Right lobe of liver (tissue), 6 donors: ENCODE results near the gene SKP1. TPM values are rescaled to one million over a fixed set of nuclear protein-coding genes. Genes with fewer than 3 reads are reported as not detected.

ENCODE experiments used
- ATAC-seq, 4 donors: fragments of 200-7000 bp; cut with Tn5 transposase; one replicate each; pipeline ENCODE4 v1.9.1; 2020; ENCODE audit warnings: mild to moderate bottlenecking in 4 of 4, moderate library complexity in 4 of 4
- DNase-seq, 3 donors: peaks; one replicate each; pipeline ENCODE4 v3.0.0-alpha.2; 2020
- H3K27ac ChIP-seq, 3 donors: fragments of 200-600 bp; one replicate each; pipeline ENCODE4 v1.8.0; 2022
- H3K27me3 ChIP-seq, 2 donors: fragments of 200-600 bp; one replicate each; pipeline ENCODE4 v1.8.0; 2022
- H3K36me3 ChIP-seq, 4 donors: fragments of 200-600 bp; sonication (generic) in 1 of 4; one replicate each; pipeline versions ENCODE4 v1.5.1 to v1.8.0; 2017 to 2022; ENCODE audit warnings: control low read depth in 1 of 4
- H3K4me1 ChIP-seq, 4 donors: fragments of 200-600 bp; sonication (generic) in 1 of 4; one replicate each; pipeline versions ENCODE4 v1.5.1 to v1.8.0; 2017 to 2022; ENCODE audit warnings: control low read depth in 1 of 4
- H3K4me3 ChIP-seq, 3 donors: fragments of 200-600 bp; one replicate each; pipeline ENCODE4 v1.8.0; 2022
- H3K9me3 ChIP-seq, 4 donors: fragments of 200-600 bp; sonication (generic) in 1 of 4; one replicate each; pipeline versions ENCODE4 v1.5.1 to v1.8.0; 2017 to 2022; ENCODE audit warnings: control low read depth in 1 of 4
- POLR2A ChIP-seq: fragments of 450-650 bp; IDR thresholded peaks from one replicate; pipeline ENCODE4 v1.6.1; 2017; ENCODE audit warnings: antibody characterized with exemption, mild to moderate bottlenecking
- WGBS: methylation state at CpG from one replicate; pipeline ENCODE4 v1.1.6; 2018; ENCODE audit warnings: low coverage, low lambda C conversion rate; ENCODE audit not compliant: insufficient coverage; ENCODE audit errors: missing lambda C conversion rate; 5-methylcytosine and 5-hydroxymethylcytosine counted together
- intact Hi-C, 2 donors: fragments of 100-400 bp; cut with DNase I; formaldehyde crosslinking; loops; one replicate each; pipeline versions ENCODE4 v1.11.2 to v1.14.1; 2022
- total RNA-seq, 6 experiments: library from RNA; depleted of rRNA in 2 of 6; stranded (reverse); fragments of >200 nt in 2 of 6; fragmentation: NEBNext Ultra II Directional in 3 of 6; extraction: Animal tissue kit (Norgen Biotek cat#: 25700) in 3 of 6; gene quantifications; one replicate each; pipeline versions ENCODE4 v1.1.0 to v1.2.4, GENCODE V29; 2016 to 2023
- TF ChIP-seq, protein P1 (sequence below), 4 donors: fragments of 200-600 bp in 3 of 4; fragments of 450-650 bp in 1 of 4; IDR thresholded peaks; one replicate each; pipeline versions ENCODE4 v1.5.1 to v1.8.0; 2016 to 2022; ENCODE audit warnings: antibody characterized with exemption in 4 of 4, mild to moderate bottlenecking in 2 of 4
- donor health status: DM: no; HTN: yes; CAD: no.
- donor health status: DM: no; HTN: no; CAD: no.
- donor health status: DM: no; HTN: no; CAD: no.
- donor health status: DM: no; HTN: yes; CAD: no.
- donor health status: DM: no; HTN: yes; CAD: no.

SKP1 gene
- total RNA-seq, 6 experiments from 2014 or later: 125 to 186 (median 149) TPM

DNA sequence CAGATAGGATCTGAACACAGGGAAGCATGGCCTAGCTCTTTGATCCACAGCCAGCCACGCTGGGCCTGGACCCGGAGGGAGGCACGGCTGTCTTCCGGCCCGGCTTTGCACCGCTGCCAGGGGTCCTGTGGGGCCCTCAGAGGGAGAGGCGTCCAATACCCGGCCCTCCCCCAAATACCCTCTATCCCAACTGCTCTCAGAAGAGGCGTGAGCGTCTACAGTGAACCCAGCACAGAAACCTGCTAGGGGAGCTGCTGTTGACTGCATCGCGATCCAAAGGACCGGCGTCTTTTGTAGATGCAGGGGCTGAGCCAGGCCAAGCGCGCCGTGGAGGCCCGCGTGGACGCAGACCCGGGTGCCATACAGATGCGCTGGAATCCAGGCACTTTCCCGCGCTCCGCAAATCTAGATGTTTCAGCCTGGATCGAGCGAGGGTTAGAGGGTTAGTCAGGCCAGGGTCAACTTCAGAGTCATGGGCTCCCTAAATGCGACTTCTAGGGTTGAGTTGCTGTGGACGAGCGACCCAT, 63.3 kb downstream of the SKP1 start:
- no peak for ATAC-seq
- intact Hi-C loops: no loop called here
- Histone ChIP-seq H3K27ac (no peak overlapping the region), H3K4me1 (peaks cover 0 to 8% (median 2%) of the 10 kb centered on the region in 4 donors), H3K36me3 (no peaks in the 10 kb centered on the region), H3K27me3 (no peaks in the 10 kb centered on the region), H3K4me3 (no peak overlapping the region), H3K9me3 (no peaks in the 10 kb centered on the region)
- TF ChIP-seq POLR2A: no peak
- TF ChIP-seq, protein P1, sequence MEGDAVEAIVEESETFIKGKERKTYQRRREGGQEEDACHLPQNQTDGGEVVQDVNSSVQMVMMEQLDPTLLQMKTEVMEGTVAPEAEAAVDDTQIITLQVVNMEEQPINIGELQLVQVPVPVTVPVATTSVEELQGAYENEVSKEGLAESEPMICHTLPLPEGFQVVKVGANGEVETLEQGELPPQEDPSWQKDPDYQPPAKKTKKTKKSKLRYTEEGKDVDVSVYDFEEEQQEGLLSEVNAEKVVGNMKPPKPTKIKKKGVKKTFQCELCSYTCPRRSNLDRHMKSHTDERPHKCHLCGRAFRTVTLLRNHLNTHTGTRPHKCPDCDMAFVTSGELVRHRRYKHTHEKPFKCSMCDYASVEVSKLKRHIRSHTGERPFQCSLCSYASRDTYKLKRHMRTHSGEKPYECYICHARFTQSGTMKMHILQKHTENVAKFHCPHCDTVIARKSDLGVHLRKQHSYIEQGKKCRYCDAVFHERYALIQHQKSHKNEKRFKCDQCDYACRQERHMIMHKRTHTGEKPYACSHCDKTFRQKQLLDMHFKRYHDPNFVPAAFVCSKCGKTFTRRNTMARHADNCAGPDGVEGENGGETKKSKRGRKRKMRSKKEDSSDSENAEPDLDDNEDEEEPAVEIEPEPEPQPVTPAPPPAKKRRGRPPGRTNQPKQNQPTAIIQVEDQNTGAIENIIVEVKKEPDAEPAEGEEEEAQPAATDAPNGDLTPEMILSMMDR (IDR thresholded peaks at IDR 0.05): no peak
- no CpG with 5 or more reads among the region's 30 CpGs for WGBS
- DNase-seq: no peak

DNA sequence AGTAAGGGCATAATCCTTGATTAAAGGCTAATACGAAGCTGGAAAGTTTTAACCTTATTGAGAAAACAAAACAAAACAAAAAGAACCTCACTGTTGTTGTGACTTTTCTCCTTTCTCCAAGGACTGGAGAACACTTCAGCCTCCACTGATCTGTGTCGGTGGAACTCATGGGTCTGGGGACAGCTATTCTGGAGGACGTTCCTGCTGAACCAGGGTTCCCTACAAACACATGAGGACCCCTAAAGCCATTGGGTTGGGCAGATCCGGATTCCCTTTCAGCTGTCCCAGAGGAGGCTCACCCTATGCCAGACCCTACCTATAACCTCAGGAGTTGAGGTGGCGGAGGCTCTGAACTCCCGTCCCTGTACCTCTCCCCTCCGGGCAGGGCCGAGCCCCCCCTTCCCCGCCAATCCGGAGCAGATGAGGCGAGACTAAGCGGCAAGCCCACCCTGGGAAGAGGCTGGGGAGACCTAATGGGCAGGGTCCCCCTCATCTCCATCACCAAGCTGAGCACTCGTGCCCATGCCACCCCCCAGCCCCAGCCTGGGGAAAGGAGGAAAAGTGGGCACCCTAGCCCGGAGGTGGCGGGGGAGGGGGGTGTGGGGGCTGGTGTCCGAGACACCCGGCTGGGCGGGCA, 63.9 kb downstream of the SKP1 start:
- H3K27ac ChIP-seq: no peak overlapping the region
- no peak overlapping the region for H3K4me3 ChIP-seq
- TF ChIP-seq, protein P1 (IDR thresholded peaks at IDR 0.05): no peak
- no peak for TF ChIP-seq POLR2A
- ATAC-seq (no peak), DNase-seq (no peak)
- WGBS: 88% methylated on average over 1 of the region's 18 CpGs
- intact Hi-C loops: no loop called here
- H3K9me3 ChIP-seq: no peaks in the 10 kb centered on the region
- no peaks in the 10 kb centered on the region for H3K36me3 ChIP-seq
- no peaks in the 10 kb centered on the region for H3K27me3 ChIP-seq
- peaks cover 0 to 8% (median 2%) of the 10 kb centered on the region in 4 donors for H3K4me1 ChIP-seq

DNA sequence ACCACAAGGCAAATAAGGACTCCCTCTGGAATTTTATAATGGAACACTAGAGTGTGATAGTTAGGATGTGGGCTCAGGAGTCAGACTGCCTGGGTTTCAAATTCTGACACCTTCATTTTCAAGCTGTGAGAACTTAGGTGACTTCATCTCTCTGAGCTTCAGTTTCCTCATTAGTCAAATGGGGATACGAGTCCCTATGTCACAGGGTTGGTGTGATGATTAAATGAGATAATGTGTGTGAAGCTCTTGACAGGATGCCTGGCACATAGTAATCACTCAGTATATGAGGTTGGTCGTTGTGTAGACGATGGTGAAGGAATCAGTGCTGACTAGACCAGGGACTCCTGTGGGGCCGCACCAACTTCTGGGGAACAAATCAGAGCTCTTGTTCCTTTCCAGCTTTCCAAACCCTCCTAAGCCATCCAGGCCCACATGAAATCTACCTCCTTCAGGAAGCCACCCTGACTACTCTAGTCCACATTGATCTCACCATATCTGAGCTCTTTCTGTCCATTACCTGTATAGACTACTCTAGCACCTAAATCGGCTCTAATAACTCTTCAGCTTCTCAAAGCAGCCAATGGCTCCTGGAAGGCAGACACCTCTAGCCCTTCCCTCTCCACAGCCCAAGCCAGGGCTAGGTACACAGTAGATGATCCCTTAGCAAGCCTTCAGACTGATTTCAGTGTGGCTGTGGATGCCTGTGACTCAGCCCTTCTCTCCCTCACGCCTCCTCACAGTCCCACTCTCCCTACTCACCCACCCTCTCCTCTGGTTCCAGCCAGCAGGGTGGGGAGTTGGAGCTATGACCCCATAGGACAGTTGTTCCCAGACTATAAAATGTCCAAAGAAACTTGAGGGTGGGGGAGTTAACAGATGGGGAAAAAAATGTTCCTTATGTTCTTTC, 64.8 kb downstream of the SKP1 start:
- H3K4me1 ChIP-seq: peaks cover 0 to 8% (median 2%) of the 10 kb centered on the region in 4 donors
- no peaks in the 10 kb centered on the region for H3K36me3 ChIP-seq
- ATAC-seq: no peak
- intact Hi-C loops: no loop called here
- no peak overlapping the region for H3K27ac ChIP-seq
- DNase-seq: no peak
- 85% methylated on average over 4 of the region's 6 CpGs for WGBS
- H3K27me3 ChIP-seq: no peaks in the 10 kb centered on the region
- no peak overlapping the region for H3K4me3 ChIP-seq
- no peak for TF ChIP-seq POLR2A
- TF ChIP-seq, protein P1 (IDR thresholded peaks at IDR 0.05): no peak
- no peaks in the 10 kb centered on the region for H3K9me3 ChIP-seq

DNA sequence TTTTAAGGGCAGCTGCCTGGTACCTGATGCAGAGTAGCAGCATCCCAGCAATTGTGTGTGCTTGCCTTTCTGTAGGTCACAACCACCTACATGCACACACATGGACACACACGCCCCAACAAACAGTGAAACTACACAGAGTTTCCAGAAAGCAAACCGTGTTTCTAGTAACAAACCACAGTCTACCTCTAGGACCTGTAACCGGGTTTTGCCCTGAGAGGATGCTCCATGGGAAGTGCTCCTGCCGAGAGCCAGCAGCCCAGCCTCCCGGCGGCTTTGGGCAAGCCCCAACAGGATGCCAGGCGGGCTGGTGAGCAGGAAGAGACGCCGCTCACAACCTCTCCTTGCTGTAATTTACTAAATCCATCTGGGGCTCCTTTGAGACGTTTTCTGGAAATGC, 66.4 kb downstream of the SKP1 start:
- H3K27me3 ChIP-seq: no peaks in the 10 kb centered on the region
- intact Hi-C loops: no loop called here
- 56% methylated on average over 2 of the region's 10 CpGs for WGBS
- no peak for DNase-seq
- ATAC-seq: no peak
- no peaks in the 10 kb centered on the region for H3K9me3 ChIP-seq
- peaks cover 0 to 8% (median 2%) of the 10 kb centered on the region in 4 donors for H3K4me1 ChIP-seq
- H3K36me3 ChIP-seq: no peaks in the 10 kb centered on the region
- no peak overlapping the region for H3K4me3 ChIP-seq
- no peak overlapping the region for H3K27ac ChIP-seq
- TF ChIP-seq, protein P1 (IDR thresholded peaks at IDR 0.05): no peak
- no peak for TF ChIP-seq POLR2A
